Central memory CD4-positive, alpha-beta T cell (primary cell): ENCODE results near the gene CPXM2.

Experiments
- DNase-seq: peaks from one replicate; pipeline ENCODE4 v3.0.0; 2022

CPXM2 gene

DNA sequence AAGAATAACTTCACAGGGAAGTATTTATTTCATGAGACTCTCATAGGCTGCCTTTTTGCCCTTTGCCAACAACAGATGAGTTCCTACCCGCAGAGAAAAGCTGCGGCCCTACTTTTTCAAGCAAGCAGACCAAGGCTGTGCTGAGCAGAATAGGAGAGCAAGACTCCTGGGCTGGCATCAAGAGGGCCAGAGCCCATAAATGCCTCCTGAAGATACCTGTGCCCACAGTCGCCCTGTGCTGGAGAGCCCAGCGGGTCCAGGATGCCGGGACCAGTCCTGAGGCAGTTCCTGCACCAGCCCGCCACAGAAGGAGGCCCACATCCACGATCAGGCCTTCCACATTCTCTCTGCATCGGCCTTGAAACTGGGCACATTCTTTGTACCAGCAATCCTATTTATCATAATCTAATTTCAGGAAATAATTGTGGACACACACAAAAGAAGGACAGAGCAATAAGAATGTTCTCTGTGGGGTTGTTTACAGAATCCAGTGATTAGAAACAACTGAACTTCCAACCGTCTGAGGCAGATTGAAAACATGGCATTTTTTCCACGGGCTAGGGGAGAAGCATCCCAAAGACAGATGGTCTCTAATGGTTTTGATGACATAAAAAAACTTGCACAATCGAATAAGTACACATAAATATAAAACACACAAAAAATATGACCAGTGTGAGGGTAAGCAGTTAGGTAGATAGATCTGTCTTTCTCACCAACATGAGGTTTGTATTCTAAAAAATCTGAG, 95.6 kb downstream of the CPXM2 start:
- no peak for DNase-seq

DNA sequence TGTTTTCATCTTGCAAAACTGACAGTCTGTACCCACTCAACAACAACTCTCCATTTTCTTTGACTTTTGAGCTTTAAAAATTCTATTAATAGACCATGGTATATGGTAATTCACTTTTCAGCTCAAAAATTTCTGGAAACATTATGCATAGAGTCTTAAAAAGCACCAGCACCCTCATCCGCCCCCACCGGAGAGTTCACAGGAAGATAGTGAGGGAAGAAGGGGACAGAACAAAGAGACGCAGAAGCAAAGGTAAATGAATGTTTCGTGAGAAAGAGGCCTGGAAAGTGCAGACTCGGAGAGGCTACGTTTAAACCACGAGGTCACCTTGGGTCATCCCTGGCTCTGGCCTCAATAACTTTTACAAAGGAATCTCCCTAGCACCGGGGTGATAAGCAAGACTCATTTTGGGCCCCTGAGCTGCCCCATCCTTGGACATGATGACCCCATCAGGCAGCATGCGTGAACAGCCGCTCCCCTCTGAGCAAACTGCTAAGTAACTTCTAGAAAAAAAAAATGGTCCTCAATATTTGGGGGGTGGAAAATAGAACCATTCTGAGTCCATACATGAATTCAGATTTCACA, 96.3 kb downstream of the CPXM2 start:
- no peak for DNase-seq

DNA sequence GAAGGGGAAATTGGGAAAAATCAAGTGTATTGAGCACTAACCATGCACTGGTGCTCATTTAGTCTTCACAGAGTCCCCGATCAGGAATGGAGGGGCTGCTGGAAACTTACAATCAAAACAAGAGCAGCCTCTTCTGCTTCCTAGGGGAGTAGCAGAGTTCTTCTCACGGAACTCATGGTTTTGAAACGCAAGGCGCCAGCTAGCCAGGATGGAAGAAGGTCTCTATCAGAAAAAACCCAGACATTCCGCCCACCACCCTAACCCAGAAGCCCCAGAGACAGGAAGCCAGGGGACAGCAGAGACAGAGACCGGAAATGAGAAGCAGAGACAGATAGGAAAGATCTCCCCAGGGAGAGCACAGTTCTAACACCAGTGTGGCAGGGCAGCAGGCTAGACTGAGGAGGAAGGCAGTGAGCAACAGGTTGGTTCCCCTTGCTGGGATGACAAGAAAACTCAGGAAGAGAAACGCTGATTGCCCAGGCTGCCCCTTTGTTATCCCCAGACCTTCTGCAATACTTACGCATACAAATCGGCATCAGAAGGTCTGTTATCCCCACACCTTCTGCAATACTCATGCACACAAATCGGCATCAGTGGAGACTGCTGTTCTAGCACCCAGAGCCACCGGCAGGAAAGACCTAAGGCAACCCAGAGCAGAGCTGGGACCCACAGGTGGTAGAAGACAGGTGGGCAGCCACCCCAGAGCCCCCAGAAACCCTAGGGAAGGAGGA, 99.2 kb downstream of the CPXM2 start:
- DNase-seq: no peak

DNA sequence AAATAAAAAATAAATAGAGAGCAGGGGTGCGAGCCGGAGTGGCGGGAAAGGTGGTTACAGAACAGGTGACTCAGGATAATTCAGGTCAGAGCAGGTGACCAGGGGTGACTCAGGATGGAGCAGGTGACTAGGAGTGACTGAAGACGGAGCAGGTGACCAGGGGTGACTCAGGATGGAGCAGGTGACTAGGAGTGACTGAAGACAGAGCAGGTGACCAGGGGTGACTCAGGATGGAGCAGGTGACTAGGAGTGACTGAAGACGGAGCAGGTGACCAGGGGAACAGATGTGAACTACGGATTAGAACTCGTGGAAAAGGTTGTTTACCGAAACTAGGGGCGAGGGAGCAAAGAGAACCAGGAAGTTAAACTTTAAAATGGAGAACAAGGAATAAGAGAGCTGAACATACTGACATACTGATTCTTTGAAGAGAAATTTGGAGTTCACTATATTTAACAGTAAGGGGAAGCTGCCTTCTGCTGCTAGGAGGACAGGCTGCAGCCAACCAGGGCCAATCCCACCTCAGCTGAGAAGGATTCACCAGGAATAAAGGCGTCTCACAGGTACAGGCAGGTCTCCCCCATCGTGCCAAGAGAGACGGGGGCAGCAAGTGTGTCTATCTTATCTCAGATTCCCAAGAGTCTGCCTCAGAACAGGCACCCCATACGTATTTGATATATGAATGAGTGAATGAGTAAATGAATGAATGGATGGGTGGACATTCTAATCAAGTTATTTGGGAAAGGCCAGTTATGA, 101.3 kb downstream of the CPXM2 start:
- DNase-seq: no peak

DNA sequence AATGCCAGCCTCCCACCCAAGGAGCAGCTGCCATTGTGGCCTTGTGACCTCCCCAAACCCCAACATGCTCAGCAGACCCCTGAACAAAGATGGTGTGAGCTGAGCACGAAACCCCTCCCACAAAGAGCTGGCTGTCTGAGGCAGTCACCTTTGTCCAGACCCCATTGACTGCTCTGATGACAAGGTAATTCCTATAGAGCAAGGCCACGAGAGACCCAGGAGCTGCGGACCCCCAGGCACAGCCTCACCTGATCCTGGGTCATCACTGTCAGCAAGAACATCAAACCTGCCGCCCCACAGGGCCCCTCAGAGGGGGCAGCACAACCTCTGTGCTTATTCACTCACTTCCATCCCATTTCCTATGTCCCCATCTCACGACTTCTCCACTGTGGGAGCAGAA, 102.6 kb downstream of the CPXM2 start:
- no peak for DNase-seq

DNA sequence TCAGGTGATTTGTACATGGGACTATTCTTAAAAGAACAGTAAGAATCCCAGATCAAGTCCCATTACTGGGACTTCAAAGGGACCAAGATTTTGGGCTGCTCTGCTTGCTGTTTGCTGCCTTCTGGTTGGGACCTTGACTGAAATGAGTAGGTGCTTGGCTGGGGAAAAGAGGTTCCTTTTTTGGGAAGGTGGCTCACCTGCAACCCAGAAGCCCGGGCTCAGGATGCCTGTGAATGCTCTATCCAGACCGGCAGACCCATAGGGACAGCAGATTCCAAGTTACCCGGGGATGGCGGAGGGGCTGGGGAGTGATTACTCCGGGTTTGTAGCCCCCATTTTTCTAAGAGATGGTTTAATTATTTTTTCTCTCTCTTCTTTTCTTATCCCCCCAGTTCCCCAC, 104.0 kb downstream of the CPXM2 start:
- DNase-seq: no peak

DNA sequence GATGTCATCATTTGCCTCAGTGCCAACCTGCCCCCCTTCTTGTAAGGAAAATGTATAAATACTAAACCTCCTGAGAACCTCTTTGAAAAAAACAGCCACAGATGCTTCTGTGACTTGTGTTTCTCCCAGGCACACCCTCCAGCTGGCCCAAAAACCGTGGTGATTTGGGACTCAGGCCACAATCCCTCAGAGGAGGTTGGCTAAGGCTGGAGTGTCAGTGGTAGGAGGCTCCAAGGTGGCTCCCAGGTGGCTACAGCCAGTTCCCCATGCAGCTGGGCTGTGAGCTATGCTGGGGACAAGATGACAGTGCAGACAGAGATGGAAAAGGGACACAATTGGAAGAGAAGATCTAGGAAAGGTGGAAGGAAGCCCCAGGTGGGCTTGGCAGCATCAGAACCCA, 104.7 kb downstream of the CPXM2 start:
- DNase-seq: no peak

DNA sequence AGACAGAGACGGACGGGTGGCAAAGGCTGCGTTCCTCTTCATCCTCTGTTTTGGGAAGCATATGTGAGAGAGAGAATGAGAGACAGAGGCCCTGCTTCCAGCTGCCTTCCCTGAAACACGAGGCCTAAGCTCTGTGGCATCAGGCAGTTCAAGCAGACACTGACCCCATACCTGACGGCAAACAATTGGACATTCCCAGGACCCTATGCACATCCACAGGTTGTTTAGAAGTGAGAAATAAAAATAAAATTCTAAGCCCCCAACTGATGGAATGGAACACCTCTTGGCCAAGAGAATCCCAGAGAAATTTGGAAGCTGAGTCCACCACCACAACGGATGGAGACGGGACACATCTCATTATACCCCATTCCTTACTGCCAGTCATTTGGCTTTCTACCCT, 105.3 kb downstream of the CPXM2 start:
- DNase-seq: no peak

DNA sequence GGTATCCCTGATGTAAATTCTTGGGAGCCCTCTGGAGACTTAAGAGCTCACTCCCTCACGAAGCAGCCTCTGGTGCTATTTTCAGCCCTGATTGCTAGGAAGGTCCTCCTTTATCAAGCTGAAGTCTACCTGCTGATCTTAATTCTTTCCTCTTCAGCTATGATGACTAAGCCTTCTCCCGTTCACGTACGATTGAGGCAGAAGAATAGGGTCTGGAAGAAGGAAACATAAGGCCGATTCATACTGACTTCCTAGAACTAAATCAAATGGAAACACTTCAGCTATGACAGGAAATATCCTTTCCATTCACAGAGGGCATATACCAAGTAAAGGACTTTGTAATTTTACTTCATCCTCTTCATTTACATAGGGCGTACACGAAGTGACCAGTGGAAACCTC, 107.0 kb downstream of the CPXM2 start:
- DNase-seq: no peak

DNA sequence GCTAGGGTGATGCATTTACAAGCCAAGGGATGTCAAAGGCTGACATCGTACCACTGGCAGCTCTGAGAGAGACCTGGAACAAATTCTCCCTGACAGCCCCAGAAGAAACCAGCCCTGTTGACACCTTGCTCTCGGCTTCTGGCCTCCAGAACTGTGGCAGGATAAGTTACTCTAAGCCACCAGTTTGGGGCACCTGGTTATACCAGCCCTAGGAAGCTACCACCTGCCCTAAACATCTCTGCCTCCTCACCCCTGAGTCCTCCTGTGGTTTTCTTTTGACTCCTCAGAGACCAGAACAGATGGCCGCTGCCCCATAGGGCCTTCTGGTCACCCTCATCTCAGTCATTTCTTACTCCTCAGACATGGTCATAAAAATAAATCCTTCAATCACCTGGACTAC, 107.4 kb downstream of the CPXM2 start:
- DNase-seq: no peak

DNA sequence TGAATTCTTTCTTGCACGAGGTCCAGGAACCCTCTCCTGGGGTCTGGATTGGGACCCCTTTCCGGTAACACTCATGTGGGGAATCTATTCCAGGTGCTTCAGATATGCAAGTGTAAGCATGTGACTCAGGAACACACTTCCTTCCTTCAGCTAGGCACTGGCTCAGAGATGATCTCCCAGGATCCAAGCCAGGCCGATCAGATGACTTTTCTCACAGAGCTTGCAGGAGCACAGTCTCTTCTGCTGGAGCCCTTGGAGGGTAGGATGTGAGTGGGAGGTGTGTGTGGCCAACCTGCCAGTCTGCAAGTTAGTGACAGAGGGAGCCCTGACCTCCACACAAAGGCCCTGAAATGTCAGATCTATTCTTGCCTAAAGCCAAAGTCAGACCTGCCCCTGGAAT, 108.3 kb downstream of the CPXM2 start:
- DNase-seq: no peak

DNA sequence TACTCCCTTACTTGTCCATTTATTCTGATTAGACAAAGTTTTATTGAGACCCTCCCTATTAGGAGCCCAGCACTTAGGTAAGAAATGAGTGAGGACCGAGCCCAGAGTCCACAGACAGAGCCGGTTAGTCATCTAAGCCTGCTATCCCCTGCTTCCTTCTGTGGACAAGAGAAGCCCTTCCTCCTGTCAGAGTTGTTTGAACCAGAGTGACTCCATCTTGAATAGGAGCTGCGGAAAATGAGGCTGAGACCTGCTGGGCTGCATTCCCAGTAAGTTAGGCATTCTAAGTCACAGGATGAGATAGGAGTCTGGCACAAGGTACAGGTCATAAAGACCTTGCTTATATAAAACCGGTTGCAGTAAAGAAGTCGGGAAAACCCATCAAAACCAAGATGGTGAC, 109.1 kb downstream of the CPXM2 start:
- DNase-seq: no peak

DNA sequence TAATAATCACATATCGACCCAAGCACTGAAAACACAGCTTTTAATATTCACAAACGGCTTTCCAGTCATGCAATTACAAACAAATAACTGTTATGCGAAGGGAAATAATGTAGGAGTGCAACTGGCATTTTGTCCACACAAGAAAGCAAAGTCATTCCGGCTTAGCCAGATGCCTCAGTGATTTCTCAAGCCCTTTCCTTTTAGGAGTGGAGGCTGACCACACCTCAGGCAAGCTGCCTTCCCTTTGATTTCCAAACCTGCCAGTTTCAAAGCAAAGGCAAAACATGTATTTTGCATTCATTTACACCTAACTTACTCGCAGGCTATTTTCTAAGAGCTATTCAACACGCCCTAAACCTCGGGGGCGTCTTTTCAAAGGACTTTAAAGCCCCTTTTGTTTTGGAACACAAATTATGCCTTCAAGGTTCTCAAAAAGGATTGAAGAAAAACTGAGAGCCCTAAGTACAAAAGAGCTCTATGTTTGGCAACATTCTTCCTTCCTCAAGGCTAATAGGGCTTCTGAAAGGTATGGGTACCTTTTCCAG, 109.6 kb downstream of the CPXM2 start:
- no peak for DNase-seq

DNA sequence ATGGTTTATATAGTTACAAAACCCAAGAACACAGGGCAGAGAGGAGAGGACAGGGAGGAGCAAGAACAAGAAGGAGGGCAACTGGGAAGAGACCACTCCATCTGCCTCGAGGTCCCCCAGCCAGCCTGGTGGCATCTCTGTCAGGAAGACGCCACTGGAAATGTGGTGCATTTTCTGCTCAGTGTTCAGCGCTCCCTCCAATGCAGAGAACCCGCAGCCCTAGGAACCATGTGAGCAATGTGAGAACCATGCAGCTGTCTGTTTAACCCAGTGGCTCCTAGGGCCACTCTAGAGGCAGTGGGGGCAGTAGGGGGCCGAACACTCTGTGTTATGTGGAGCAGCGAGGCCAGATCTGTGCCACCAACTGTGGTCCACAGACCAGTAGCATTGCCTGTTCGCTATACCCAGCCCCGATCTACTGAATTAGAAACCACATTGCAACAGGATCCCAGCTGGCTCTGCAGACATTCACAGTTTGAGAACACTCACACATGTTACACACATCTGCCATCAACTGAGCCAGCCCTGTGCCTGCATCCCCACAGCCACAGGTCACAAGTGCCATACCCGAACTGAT, 110.2 kb downstream of the CPXM2 start:
- DNase-seq: no peak

DNA sequence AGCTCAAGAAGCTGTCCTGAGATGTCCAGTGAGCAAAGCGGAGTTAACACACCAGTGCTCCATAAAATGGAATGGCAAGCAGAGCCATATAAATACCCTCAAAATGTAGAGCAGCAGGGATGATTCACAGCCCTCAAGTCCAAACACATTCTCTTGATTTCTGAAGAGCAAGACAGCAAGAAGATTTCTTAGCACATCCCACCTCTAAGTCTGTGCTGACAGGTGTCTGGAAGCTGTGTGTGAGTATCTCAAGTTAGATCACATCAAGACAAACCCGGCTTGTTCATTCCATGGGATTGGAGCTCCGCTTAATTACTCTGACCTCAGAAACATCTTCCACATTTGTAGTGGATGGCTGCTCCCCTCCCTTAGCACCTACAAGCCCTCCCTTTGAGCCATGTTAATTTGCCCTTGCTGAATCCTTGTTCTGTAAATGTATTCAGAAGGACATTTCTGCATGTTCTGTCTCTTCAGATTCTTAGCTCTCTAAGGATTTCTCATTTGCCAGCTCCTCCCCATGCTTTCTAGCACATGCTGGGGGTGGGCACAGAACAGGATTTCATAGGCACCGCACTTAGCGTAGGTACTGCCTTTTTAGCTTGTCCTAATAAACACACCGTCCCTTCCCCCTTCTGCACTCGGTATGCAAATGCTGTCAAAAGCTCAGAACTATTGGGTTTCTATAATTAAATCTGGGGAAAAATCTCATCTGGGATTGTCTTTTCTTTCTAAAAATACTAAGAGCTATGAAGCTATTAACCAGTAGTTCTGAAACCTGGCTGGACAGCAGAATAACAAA, 112.7 kb downstream of the CPXM2 start:
- no peak for DNase-seq

DNA sequence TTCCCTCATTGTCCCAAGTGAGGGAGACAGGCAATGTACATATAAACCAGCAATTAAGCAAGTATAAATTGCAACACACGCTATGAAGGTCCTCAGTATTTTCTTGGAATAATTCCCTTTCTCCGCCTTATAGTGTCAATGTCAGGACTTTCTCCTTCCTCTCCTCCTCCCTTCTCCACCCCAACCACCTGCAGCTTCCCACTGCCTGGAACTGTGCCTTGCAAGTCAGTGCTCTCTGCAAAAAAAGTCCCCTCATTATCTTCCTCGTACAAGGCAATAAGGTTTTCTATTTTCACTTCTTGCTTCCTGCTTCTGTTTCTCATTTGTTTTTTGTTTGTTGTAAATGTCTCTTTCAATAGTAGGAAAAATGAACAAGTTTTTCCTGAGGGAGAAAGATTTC, 113.7 kb downstream of the CPXM2 start:
- DNase-seq: no peak

DNA sequence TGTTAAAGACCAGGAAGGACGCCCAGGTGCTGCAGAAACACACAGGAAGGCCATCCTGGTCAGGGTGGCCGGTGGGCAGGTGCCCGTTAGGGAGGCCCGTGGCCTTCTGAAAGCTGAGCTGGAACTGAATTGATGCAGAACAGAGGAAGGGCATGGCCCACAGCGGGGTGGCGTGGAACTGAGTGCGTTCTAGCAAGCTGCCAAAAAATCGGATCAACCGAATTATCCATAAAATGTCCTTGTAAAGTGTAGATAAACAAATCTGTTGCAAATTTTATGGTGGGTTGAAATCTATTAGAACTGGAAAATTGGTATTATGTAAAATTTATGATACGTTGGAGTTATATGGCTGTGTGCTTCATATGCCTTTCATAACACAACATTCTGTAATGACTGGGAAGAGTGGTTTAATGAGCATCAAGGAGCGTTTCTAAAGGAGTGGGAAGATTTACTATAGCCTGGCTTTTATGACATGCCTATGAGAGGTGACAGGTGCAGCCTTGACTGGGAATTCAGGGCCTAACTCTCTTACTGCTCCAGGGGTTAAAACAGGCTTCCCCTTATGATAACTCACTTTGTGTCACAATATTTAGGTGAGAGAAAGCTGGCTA, 117.4 kb downstream of the CPXM2 start:
- no peak for DNase-seq

DNA sequence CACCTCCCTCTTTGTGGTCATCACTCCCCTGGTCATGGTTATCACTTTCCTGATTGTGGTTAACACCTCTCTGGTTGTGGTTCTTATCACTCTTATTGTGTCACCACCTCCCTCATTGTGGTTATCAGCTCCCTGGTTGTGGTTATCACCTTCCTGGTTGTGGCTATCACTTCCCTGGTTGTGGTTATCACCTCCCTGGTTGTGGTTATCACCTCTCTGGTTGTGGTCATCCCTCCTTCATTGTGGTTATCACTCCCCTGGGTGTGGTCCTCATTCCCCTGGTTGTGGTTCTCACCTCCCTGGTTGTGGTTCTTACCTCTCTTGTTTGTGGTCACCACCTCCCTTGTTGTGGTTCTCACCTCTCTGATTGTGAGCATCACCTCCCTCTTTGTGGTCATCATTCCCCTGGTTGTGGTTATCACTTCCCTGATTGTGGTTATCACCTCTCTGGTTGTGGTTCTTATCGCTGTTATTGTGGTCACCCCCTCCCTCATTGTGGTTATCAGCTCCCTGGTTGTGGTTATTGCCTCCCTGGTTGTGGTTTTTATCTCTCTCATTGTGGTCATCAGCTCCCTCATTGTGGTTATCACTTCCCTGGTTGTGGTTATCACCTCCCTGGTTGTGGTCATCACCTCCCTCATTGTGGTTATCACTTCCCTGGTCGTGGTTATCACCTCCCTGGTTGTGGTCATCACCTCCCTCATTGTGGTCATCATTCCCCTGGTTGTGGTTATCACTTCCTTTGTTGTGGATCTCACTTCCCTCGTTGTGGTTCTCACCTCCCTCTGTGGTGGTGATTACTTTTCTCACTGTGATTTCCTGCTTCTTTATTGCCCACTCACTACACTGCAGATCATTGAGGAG, 118.7 kb downstream of the CPXM2 start:
- no peak for DNase-seq

DNA sequence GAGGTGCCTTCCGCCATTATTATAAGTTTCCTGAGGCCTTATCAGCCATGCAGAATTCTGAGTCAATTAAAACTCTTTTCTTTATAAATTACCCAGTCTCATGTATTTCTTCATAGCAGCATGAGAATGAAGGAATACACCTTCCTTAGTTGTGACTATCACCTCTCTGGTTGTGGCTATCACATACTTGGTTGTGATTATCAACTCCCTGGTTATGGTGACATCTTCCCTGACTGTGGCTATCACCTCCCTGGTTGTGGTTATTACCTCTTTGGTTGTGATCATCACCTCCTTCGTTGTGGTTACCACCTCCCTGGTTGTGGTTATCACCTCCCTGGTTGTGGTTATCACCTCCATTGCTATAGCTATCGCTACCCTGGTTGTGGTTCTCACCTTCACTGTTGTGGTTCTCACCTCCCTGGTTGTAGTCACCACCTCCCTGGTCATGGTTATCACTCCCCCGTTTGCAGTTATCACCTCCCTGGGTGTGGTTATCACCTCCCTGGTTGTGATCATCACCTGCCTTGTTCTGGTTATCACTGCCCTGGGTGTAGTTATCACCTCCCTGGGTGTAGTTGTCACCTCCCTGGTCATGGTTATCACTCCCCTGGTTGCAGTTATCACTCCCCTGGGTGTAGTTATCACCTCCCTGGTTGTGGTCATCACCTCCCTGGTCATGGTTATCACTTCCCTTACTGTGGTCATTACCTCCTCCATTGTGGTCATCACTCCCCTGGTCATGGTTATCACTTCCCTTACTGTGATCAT, 119.5 kb downstream of the CPXM2 start:
- DNase-seq: no peak

DNA sequence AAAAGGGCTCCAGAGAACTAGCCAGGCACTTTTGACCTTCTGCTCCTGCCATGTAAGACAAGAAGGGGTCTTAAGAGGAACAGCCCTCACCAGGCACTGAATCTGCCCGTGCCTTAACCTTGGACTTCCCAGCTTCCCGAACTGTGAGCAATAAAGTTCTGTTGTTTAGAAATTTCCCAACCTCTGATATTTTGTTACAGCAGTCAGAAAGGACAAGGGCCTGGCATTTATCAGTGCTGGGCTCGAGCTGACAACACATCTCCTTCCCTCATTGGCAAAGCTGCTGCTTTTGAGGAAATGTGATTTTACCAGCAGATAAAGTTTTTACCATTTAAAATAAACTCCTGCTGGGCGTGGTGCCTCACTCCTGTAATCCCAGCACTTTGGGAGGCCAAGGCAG, 122.0 kb downstream of the CPXM2 start:
- no peak for DNase-seq
